ENCODE measurements around the gene ZRANB1. TPM values are rescaled to one million over a fixed set of nuclear protein-coding genes. Genes with fewer than 3 reads are reported as not detected.

ZRANB1 gene
- total RNA-seq, 2 experiments from 2014 or later: 14.5 to 17.0 TPM

- no peak for TF ChIP-seq EZH2phosphoT487 (IDR thresholded peaks at IDR 0.05; ENCODE audit: borderline replicate concordance, low read depth, low read length)
- no peak for TF ChIP-seq CTCF (conservative IDR thresholded peaks at IDR 0.05; ENCODE audit: low read length)
- Histone ChIP-seq H3K4me3 (ENCODE audit: low read depth, low read length, poor library complexity, severe bottlenecking) (peak overlapping the region; percentile 92), H3K9me3 (ENCODE audit: low read length) (no peaks in the 10 kb centered on the region), H3K4me2 (ENCODE audit: low read length) (peak overlapping the region; percentile 94), H2AFZ (ENCODE audit: low read length) (no peak overlapping the region), H3K9me2 (ENCODE audit: insufficient read depth, low read length) (no peaks in the 10 kb centered on the region), H3K79me2 (ENCODE audit: insufficient read depth, low read depth, low read length) (peaks cover 57% of the 10 kb centered on the region), H4K20me1 (ENCODE audit: insufficient read depth, low read length) (peaks cover 12% of the 10 kb centered on the region; the same call in 1 of the 2 replicates), H3K4me1 (ENCODE audit: insufficient read depth, low read length, poor library complexity, severe bottlenecking) (peaks cover 19% of the 10 kb centered on the region), H3K36me3 (ENCODE audit: insufficient read depth, low read length) (peaks cover 10% of the 10 kb centered on the region), H3K27ac (ENCODE audit: low read depth, low read length, poor library complexity, severe bottlenecking) (peak overlapping the region; percentile 36)
- DNase-seq (ENCODE audit: low spot score): no peak
- intact Hi-C loops (cut with micrococcal nuclease; ENCODE audit: unreplicated experiment): loop anchor here (5.0 kb wide), 3 partner anchors 69 to 381 kb away; partner anchors contain the start of gene ABRAXAS2
- ChIA-PET CTCF (ENCODE audit: unreplicated experiment) (no interaction called here), POLR2A (interaction anchor here (1.1 kb wide), 1 partner anchor 21 kb away, joined by 7 read pairs; no protein-coding TSS in a partner anchor)
- TSS peak; percentile 66 for BruUV-seq (replicated peaks)
These were observed 23.6 kb upstream of the ZRANB1 start for GRCh38 chr10:124918191-124918830.

GRCh38 chr10:124918906-124919305 is 23.0 kb upstream of the ZRANB1 start:
- H2AFZ ChIP-seq (ENCODE audit: low read length): no peak overlapping the region
- TF ChIP-seq EZH2phosphoT487 (IDR thresholded peaks at IDR 0.05; ENCODE audit: borderline replicate concordance, low read depth, low read length): no peak
- TF ChIP-seq CTCF (conservative IDR thresholded peaks at IDR 0.05; ENCODE audit: low read length): no peak
- ChIA-PET POLR2A (interaction anchor here (1.1 kb wide), 1 partner anchor 20 kb away, joined by 7 read pairs; no protein-coding TSS in a partner anchor), CTCF (ENCODE audit: unreplicated experiment) (no interaction called here)
- H3K4me3 ChIP-seq (ENCODE audit: low read depth, low read length, poor library complexity, severe bottlenecking): peak overlapping the region; percentile 92
- H3K4me1 ChIP-seq (ENCODE audit: insufficient read depth, low read length, poor library complexity, severe bottlenecking): peaks cover 19% of the 10 kb centered on the region
- peaks cover 14% of the 10 kb centered on the region for H3K36me3 ChIP-seq (ENCODE audit: insufficient read depth, low read length)
- BruUV-seq (replicated peaks): no TSS peak
- DNase-seq (ENCODE audit: low spot score): no peak
- peaks cover 12% of the 10 kb centered on the region; the same call in 1 of the 2 replicates for H4K20me1 ChIP-seq (ENCODE audit: insufficient read depth, low read length)
- no peaks in the 10 kb centered on the region for H3K9me2 ChIP-seq (ENCODE audit: insufficient read depth, low read length)
- peak overlapping the region; percentile 94 for H3K4me2 ChIP-seq (ENCODE audit: low read length)
- H3K27ac ChIP-seq (ENCODE audit: low read depth, low read length, poor library complexity, severe bottlenecking): no peak overlapping the region
- intact Hi-C loops (cut with micrococcal nuclease; ENCODE audit: unreplicated experiment): loop anchor here (5.0 kb wide), 3 partner anchors 68 to 382 kb away; partner anchors contain the start of gene ABRAXAS2
- peaks cover 63% of the 10 kb centered on the region for H3K79me2 ChIP-seq (ENCODE audit: insufficient read depth, low read depth, low read length)
- H3K9me3 ChIP-seq (ENCODE audit: low read length): no peaks in the 10 kb centered on the region

DNA sequence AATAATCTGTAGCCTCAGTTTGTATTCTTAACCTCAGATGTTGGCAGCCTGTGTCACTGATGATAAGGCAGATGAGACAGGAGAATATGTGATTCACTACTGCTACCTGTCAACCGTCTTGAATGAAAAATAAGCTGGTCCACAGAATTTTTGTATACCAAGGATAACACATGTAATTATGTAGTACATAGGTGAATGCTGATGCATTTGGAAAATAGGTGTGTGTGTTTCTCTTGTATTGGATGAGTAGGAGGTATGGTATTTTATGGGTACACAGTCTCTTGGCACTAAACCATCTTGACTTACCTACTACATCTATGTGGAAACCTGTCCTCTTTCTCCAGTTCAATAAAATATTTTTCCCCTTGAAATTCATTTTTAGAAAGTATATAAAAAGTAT is 20.7 kb upstream of the ZRANB1 start:
- DNase-seq (ENCODE audit: low spot score): no peak
- no peak for TF ChIP-seq CTCF (conservative IDR thresholded peaks at IDR 0.05; ENCODE audit: low read length)
- TF ChIP-seq EZH2phosphoT487 (IDR thresholded peaks at IDR 0.05; ENCODE audit: borderline replicate concordance, low read depth, low read length): no peak
- H4K20me1 ChIP-seq (ENCODE audit: insufficient read depth, low read length): peaks cover 12% of the 10 kb centered on the region; the same call in 1 of the 2 replicates
- H3K4me2 ChIP-seq (ENCODE audit: low read length): no peak overlapping the region
- BruUV-seq (replicated peaks): no TSS peak
- no peak overlapping the region for H3K27ac ChIP-seq (ENCODE audit: low read depth, low read length, poor library complexity, severe bottlenecking)
- peaks cover 14% of the 10 kb centered on the region for H3K36me3 ChIP-seq (ENCODE audit: insufficient read depth, low read length)
- ChIA-PET CTCF (ENCODE audit: unreplicated experiment) (no interaction called here), POLR2A (no interaction called here)
- no peak overlapping the region for H2AFZ ChIP-seq (ENCODE audit: low read length)
- H3K4me1 ChIP-seq (ENCODE audit: insufficient read depth, low read length, poor library complexity, severe bottlenecking): peaks cover 12% of the 10 kb centered on the region
- no peaks in the 10 kb centered on the region for H3K9me3 ChIP-seq (ENCODE audit: low read length)
- H3K4me3 ChIP-seq (ENCODE audit: low read depth, low read length, poor library complexity, severe bottlenecking): no peak overlapping the region
- peaks cover 86% of the 10 kb centered on the region for H3K79me2 ChIP-seq (ENCODE audit: insufficient read depth, low read depth, low read length)
- intact Hi-C loops (cut with micrococcal nuclease; ENCODE audit: unreplicated experiment): no loop called here
- no peaks in the 10 kb centered on the region for H3K9me2 ChIP-seq (ENCODE audit: insufficient read depth, low read length)

All from OCI-LY7 (cell line).